Parathyroid adenoma (tissue), 2 donors: ENCODE results near the gene TAS2R9.

Experiments used
- H2AFZ ChIP-seq: fragments of 300-600 bp; sonication (generic); one replicate; pipeline ENCODE4 v1.7.0; 2017; ENCODE audit warnings: antibody characterized with exemption, mild to moderate bottlenecking
- H3K27ac ChIP-seq: fragments of 300-600 bp; sonication (generic); one replicate; pipeline ENCODE4 v1.7.0; 2017
- H3K27me3 ChIP-seq: fragments of 300-600 bp; sonication (generic); one replicate; pipeline ENCODE4 v1.7.0; 2017; ENCODE audit warnings: low read length; ENCODE audit not compliant: control insufficient read depth, insufficient read depth
- H3K36me3 ChIP-seq: fragments of 300-600 bp; sonication (generic); one replicate; pipeline ENCODE4 v1.7.0; 2017; ENCODE audit warnings: low read length; ENCODE audit not compliant: control insufficient read depth, insufficient read depth
- H3K4me1 ChIP-seq: fragments of 300-600 bp; sonication (generic); one replicate; pipeline ENCODE4 v1.7.0; 2017; ENCODE audit warnings: control low read depth
- H3K4me2 ChIP-seq: fragments of 300-600 bp; sonication (generic); one replicate; pipeline ENCODE4 v1.7.0; 2017; ENCODE audit warnings: low read length
- H3K4me3 ChIP-seq: fragments of 300-600 bp; sonication (generic); one replicate; pipeline ENCODE4 v1.7.0; 2017; ENCODE audit warnings: low read depth, low read length
- H3K79me2 ChIP-seq: fragments of 300-600 bp; sonication (generic); one replicate; pipeline ENCODE4 v1.7.0; 2017; ENCODE audit warnings: control low read depth
- H3K9ac ChIP-seq: fragments of 300-600 bp; sonication (generic); one replicate; pipeline ENCODE4 v1.7.0; 2017; ENCODE audit warnings: mild to moderate bottlenecking
- H3K9me3 ChIP-seq: fragments of 300-600 bp; sonication (generic); one replicate; pipeline ENCODE4 v1.7.0; 2017; ENCODE audit warnings: low read length; ENCODE audit not compliant: control insufficient read depth
- CTCF ChIP-seq: fragments of 300-600 bp; sonication (generic); IDR thresholded peaks from one replicate; pipeline ENCODE4 v1.7.0; 2017; ENCODE audit warnings: antibody characterized with exemption, mild to moderate bottlenecking
- donor health status: primary hyperparathyroidism.

TAS2R9 gene

DNA sequence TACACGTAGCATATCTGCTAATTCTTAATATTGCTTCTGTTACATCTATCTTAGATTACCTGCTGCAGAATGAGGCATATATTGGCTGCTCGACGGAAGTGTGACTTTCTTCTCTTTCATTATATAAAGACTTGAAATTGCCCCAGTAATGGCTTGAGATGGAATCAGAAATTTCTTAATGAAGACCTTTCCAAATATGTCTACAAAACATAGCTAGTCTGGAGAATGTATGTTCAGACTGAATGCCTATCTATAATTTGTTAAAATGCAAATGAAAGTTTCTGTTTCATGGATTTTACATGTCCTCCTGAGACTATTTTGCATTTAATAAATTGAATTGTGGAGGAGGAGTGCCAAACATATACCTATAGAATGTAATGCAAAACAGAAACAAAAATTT lies 16.3 kb upstream of the TAS2R9 start, which contains the start of gene TAS2R10:
Gene TAS2R10, minus strand, starts transcription at position 101 of the 400 bp plus-strand sequence. Its CDS starts 89 bp downstream, at position 12.
- Histone ChIP-seq H2AFZ (no peak within 1 kb of the TSS), H3K79me2 (no peaks in the 10 kb centered on the region), H3K4me2 (no peak within 1 kb of the TSS), H3K9me3 (no peaks in the 10 kb centered on the region), H3K4me1 (no peaks in the 10 kb centered on the region), H3K27me3 (no peaks in the 10 kb centered on the region), H3K27ac (no peak within 1 kb of the TSS), H3K4me3 (no peak within 1 kb of the TSS), H3K36me3 (no peaks in the 10 kb centered on the region), H3K9ac (no peak within 1 kb of the TSS)
- no peak for TF ChIP-seq CTCF

DNA sequence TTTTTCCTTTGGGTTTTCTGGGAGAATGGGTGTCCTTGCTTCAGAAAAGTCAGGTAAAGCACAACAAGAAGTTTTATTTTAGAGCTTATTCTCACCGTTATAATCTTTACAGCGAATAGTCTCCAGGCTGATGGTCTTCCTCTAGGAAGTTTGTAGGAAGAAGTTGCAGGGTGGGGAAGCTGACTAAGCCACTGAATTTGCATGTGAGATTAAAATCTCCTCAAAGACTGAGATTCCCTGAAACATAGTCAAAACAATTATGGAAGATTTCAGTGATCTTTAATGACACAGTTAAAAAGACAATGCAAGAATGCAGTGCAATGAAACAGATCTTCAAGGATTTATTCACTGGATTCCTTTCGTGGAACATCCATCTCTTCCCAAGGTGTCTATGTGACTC lies 15.0 kb upstream of the TAS2R9 start:
- Histone ChIP-seq H3K4me3 (no peak overlapping the region), H3K9me3 (no peaks in the 10 kb centered on the region), H3K79me2 (no peaks in the 10 kb centered on the region), H3K4me2 (no peak overlapping the region), H3K9ac (no peak overlapping the region), H3K27me3 (no peaks in the 10 kb centered on the region), H3K27ac (no peak overlapping the region), H2AFZ (no peak overlapping the region), H3K4me1 (no peaks in the 10 kb centered on the region), H3K36me3 (no peaks in the 10 kb centered on the region)
- no peak for TF ChIP-seq CTCF

DNA sequence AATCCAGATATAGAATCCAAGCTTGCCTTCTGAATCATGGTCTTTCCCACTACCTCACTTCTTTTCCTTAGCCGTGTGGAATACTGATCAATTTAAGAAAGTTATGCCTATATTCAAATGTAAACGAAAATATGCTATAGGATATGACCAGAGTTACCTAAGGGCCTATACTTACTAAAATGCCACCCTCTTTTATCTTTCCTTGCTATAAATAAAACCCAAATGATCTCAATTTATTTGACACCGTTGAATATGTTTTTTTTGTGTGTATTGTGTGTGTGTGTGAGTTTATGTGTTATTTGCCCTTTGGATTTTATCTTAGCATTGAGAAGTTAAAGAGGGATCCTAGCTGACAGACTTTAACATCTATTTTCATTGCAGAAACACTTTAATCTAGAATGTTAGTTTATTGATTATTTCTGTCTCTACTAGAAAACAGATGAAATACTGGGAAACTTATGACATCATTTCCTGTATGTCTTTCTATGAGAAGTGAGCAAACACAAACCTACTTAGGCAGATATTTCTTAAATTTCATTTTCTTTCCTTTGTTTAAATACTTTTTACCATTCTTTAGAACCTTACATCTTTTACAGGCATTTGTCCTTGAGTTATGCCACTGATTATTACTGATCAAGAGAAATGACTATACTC lies 2.0 kb upstream of the TAS2R9 start:
- no peak for TF ChIP-seq CTCF
- H3K4me2 ChIP-seq: no peak overlapping the region
- no peak overlapping the region for H3K4me3 ChIP-seq
- H3K27me3 ChIP-seq: no peaks in the 10 kb centered on the region
- no peak overlapping the region for H3K9ac ChIP-seq
- H3K79me2 ChIP-seq: no peaks in the 10 kb centered on the region
- H3K9me3 ChIP-seq: no peaks in the 10 kb centered on the region
- no peaks in the 10 kb centered on the region for H3K36me3 ChIP-seq
- H3K27ac ChIP-seq: no peak overlapping the region
- no peak overlapping the region for H2AFZ ChIP-seq
- no peaks in the 10 kb centered on the region for H3K4me1 ChIP-seq

DNA sequence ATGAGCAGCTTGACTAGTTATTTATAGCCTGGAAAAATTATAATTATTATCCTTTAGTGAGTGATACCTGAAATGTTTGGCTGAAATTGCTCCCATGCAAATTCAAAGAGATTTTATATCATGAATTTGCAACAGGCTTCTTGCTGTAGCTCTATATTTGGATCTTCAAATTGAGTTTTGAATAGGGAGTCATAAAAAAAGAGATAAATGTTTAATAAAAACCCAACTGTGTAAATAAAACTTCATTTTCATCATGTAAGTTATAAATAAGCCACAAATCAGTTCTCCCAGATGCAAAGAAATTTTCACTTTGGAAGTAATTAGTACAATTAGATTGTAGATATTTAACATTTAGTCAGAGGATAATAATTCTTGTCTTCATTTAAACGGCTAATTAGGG lies 2.8 kb downstream of the TAS2R9 start, which contains the start of gene TAS2R8:
Gene TAS2R8, minus strand, starts transcription at position 101 of the 400 bp plus-strand sequence. CDS start 306 bp downstream, outside the sequence.
- Histone ChIP-seq H3K9me3 (no peaks in the 10 kb centered on the region), H3K9ac (no peak within 1 kb of the TSS), H3K79me2 (no peaks in the 10 kb centered on the region), H2AFZ (no peak within 1 kb of the TSS), H3K36me3 (no peaks in the 10 kb centered on the region), H3K4me1 (no peaks in the 10 kb centered on the region), H3K4me2 (no peak within 1 kb of the TSS), H3K4me3 (no peak within 1 kb of the TSS), H3K27ac (no peak within 1 kb of the TSS), H3K27me3 (no peaks in the 10 kb centered on the region)
- TF ChIP-seq CTCF: no peak

GRCh38 chr12:10802587-10802986 lies 7.4 kb downstream of the TAS2R9 start, which contains the start of gene TAS2R7:
TSS of gene TAS2R7 (minus strand) at chr12:10802627. CDS start at chr12:10802570, 57 bp downstream.
- Histone ChIP-seq H3K79me2 (no peaks in the 10 kb centered on the region), H2AFZ (no peak within 1 kb of the TSS), H3K27ac (no peak within 1 kb of the TSS), H3K9ac (no peak within 1 kb of the TSS), H3K9me3 (no peaks in the 10 kb centered on the region), H3K27me3 (no peaks in the 10 kb centered on the region), H3K4me1 (no peaks in the 10 kb centered on the region), H3K36me3 (no peaks in the 10 kb centered on the region), H3K4me3 (no peak within 1 kb of the TSS), H3K4me2 (no peak within 1 kb of the TSS)
- TF ChIP-seq CTCF: no peak
